ENCODE measurements around the gene NOP58.
"Not testable (repeated sequence)": the region's sequence is repeated elsewhere in the genome, so short reads cannot be mapped to it uniquely, and the experiment has no call there.

The NOP58 gene

GRCh38 chr2:202311823-202312388 lies 46.3 kb downstream of the NOP58 start:
- no peak for DNase-seq

DNA sequence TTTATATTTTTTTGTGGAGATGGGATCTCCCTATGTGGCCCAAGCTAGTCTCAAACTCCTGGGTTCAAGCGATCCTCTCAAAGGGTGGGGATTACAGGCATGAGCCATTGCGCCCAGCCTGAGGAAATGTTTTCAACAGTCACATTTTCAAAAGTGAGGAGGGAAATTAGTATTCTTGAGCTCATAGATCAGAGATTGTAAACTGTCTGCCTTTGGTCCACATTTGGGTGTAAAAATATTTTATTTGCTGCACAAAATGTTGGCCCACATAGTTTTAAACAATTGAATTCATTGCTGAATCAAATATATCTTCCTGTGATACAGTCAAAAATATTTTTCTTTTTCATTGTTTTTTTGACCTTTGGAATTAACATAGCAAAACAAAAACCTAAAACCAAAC lies 48.6 kb downstream of the NOP58 start:
- no peak for DNase-seq

- no peak for DNase-seq
These were observed 51.7 kb downstream of the NOP58 start for GRCh38 chr2:202317080-202317857.

- DNase-seq = not testable (repeated sequence)
These were observed 54.8 kb downstream of the NOP58 start for GRCh38 chr2:202320362-202320761.

- no peak for DNase-seq
These were observed 56.9 kb downstream of the NOP58 start for GRCh38 chr2:202322435-202322834.

- no peak for DNase-seq
These were observed 62.3 kb downstream of the NOP58 start for GRCh38 chr2:202327858-202328257.

- no peak for DNase-seq
These were observed 70.4 kb downstream of the NOP58 start for GRCh38 chr2:202335791-202336467.

DNA sequence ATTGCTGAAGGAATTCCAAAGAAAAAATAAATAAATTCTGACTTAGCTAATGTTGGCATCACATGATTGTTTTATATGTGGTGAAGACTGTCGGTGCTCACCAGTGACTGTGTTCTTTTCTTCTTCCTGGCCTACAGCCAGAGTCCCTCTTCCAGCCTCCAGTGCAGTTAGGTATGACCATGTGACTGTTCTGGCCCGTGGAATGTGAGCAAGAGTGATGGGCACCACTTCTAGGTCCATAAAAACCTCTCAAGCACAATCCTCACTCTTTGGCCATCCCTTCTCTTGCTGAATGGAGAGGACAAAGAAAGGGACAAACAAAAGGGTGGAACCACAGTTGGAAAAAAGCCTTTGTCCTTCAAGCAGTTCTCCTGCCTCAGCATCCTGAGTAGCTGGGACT lies 71.6 kb downstream of the NOP58 start:
- no peak for DNase-seq

GRCh38 chr2:202337706-202338346 lies 72.3 kb downstream of the NOP58 start:
- no peak for DNase-seq

DNA sequence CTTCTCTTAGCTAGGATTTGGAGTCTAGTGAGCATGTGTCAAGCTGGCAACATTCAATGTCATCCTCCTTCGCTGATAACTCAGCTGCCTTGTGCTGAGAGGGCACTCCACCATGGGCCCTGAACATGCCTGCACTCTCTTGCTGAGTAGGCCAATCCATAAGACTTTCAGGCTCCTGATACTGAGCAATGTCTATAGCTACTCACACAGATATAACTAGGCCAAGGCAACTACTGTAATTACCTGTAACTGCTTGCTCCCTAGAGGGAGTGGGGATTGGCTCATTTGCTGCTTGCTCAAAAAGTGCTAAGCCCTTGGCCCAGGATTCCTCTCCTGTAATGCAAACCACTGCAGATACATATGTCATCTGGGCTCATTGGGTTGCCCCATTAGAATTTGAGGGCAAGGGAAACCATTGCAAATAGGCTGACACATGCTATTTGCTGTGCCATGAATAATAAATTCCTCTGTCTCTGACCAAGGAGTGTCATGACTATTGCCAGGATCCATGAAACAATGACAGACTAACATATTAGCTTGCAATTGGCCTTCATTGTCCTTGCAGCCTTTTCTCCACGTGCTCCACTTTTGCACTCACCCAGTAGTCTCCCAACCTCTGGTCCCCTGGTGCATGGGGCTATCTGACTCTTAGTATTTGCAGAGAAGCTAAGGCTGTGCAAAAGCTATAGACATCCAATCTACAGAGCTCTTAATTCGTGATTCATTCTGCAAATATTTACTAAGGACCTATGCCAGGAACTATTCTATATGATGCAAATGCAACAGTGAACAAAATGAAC lies 73.7 kb downstream of the NOP58 start:
- no peak for DNase-seq

DNA sequence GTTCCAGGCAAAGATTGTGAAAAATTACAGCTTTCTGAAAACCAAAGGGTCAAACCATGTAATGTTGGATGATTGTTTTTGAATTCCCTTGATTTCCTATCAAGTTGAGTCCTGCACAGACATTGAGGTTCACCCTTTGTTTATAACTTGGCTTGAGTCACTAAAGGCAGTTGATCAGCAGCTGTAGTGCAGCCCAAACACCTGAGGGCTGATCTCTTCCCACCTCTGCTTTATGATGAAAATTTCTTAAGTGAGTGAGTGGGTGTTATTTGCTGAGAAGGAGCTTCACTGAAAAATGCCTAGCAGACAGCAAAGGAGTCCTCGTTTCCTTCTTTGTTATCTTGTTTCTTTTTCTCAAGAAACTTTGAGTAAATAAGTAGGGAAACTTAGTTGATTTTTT lies 78.6 kb downstream of the NOP58 start:
- DNase-seq = no peak

GRCh38 chr2:202346180-202346579 lies 80.6 kb downstream of the NOP58 start:
- no peak for DNase-seq
